ENCODE results near the gene CIAPIN1. TPM values are rescaled to one million over a fixed set of nuclear protein-coding genes. Genes with fewer than 3 reads are reported as not detected.

CIAPIN1 gene
- total RNA-seq, 1 experiment from 2014 or later: 82.8 TPM

DNA sequence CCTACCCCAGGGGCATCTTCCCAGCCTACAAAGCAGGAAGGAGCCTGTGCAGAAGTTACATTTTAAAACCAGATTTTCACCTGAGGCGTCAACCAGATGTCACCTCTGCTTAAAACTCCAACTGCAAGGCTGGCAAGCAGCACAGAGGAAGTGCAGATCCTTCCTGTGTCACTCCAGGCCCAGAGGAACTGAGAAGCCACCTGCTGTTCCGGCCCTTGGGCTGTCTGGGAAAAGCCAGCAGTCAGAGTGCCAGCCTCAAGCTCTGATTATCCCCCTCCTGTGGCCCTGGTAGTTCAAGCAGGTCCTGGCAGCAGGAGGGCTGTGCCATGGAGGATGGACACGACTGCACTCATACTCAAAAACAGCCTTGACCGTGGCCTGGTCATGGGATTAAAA is 25.5 kb upstream of the CIAPIN1 start:
- no peaks in the 10 kb centered on the region for H3K9me3 Mint-ChIP-seq
- no peak overlapping the region for H2AK5ac ChIP-seq (ENCODE audit: insufficient read length, low read length)
- H3K18ac ChIP-seq (ENCODE audit: insufficient read length, low read depth, low read length): no peak overlapping the region
- no peak overlapping the region for H2BK5ac ChIP-seq (ENCODE audit: insufficient read length, low read length)
- H3K4me1 Mint-ChIP-seq: peaks cover 29 to 43% of the 10 kb centered on the region in 2 experiments
- WGBS (ENCODE audit: extremely low coverage, insufficient read length, low lambda C conversion rate): no CpG with 5 or more reads among the region's 4 CpGs
- H3K14ac ChIP-seq (ENCODE audit: insufficient read depth, low read length): no peak overlapping the region
- peak; percentile 56 for DNase-seq
- no peak overlapping the region for H4K8ac ChIP-seq (replicated peaks; ENCODE audit: insufficient read length, low read depth, low read length)
- no peaks in the 10 kb centered on the region for H3K79me1 ChIP-seq (ENCODE audit: insufficient read depth, low read depth, low read length, poor library complexity, severe bottlenecking)
- H3K27ac Mint-ChIP-seq: peak overlapping the region in 2 of 3 experiments; percentile 48 to 64; a peak in 3 of 7 replicates
- no peak overlapping the region for H3K4me2 ChIP-seq (ENCODE audit: insufficient read depth, insufficient read length, low read length)
- no peak overlapping the region for H3K56ac ChIP-seq (ENCODE audit: insufficient read length, low read depth, low read length)
- H3K9me3 ChIP-seq (ENCODE audit: control insufficient read depth, low read depth, low read length): no peaks in the 10 kb centered on the region
- H3K79me2 ChIP-seq (ENCODE audit: insufficient read depth, low read length): no peaks in the 10 kb centered on the region
- no peak overlapping the region for H3K27ac ChIP-seq (ENCODE audit: insufficient read length, low read depth, low read length)
- no peaks in the 10 kb centered on the region for H3K27me3 Mint-ChIP-seq (ENCODE audit: low read depth)
- peaks cover 28 to 50% (median 44%) of the 10 kb centered on the region in 3 experiments for H3K36me3 Mint-ChIP-seq (ENCODE audit: insufficient read depth in 1 of 3, low read depth in 3 of 3)
- H3K4me1 ChIP-seq (ENCODE audit: insufficient read depth, low read length): peaks cover 17% of the 10 kb centered on the region; the same call in 1 of the 2 replicates
- no peak overlapping the region for H3K9ac ChIP-seq (ENCODE audit: extremely low read depth, insufficient read length, low read length)
- no peak overlapping the region for H2AFZ ChIP-seq (ENCODE audit: low read length)
- no peaks in the 10 kb centered on the region for H3K23me2 ChIP-seq (ENCODE audit: insufficient read length, low read depth, low read length, poor library complexity, severe bottlenecking)
- H2BK15ac ChIP-seq (ENCODE audit: low read depth, low read length): no peak overlapping the region
- no peak overlapping the region for H2BK12ac ChIP-seq (ENCODE audit: insufficient read length, low read depth, low read length)
- no peak overlapping the region for H3K23ac ChIP-seq (ENCODE audit: insufficient read length, low read depth, low read length)
- H4K20me1 ChIP-seq (ENCODE audit: control insufficient read depth, insufficient read depth, insufficient read length): no peaks in the 10 kb centered on the region
- H3K4ac ChIP-seq (ENCODE audit: low read depth, low read length): no peak overlapping the region
- H3K4me3 Mint-ChIP-seq: 0 out of 5 replicates have a peak overlapping the region, but pooled peaks of 1 of the 2 experiments have one; percentile 74
- H4K91ac ChIP-seq (ENCODE audit: insufficient read length, low read depth, low read length): no peak overlapping the region
- H4K5ac ChIP-seq (ENCODE audit: insufficient read length, low read depth, low read length): no peak overlapping the region
- no peaks in the 10 kb centered on the region for H3K27me3 ChIP-seq (ENCODE audit: insufficient read depth, low read length)
- TF ChIP-seq, protein P1, sequence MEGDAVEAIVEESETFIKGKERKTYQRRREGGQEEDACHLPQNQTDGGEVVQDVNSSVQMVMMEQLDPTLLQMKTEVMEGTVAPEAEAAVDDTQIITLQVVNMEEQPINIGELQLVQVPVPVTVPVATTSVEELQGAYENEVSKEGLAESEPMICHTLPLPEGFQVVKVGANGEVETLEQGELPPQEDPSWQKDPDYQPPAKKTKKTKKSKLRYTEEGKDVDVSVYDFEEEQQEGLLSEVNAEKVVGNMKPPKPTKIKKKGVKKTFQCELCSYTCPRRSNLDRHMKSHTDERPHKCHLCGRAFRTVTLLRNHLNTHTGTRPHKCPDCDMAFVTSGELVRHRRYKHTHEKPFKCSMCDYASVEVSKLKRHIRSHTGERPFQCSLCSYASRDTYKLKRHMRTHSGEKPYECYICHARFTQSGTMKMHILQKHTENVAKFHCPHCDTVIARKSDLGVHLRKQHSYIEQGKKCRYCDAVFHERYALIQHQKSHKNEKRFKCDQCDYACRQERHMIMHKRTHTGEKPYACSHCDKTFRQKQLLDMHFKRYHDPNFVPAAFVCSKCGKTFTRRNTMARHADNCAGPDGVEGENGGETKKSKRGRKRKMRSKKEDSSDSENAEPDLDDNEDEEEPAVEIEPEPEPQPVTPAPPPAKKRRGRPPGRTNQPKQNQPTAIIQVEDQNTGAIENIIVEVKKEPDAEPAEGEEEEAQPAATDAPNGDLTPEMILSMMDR (conservative IDR thresholded peaks at IDR 0.05): no peak
- no peak overlapping the region for H2BK120ac ChIP-seq (ENCODE audit: low read depth, low read length, poor library complexity, severe bottlenecking)
- no peak overlapping the region for H3T11ph ChIP-seq (ENCODE audit: low read length)
- no peak overlapping the region for H2BK20ac ChIP-seq (ENCODE audit: low read depth, low read length, poor library complexity, severe bottlenecking)

Data from H9 (cell line).